SK-N-SH treated with all-trans-retinoic acid at 6 μM for 48 hours (cell line): ENCODE data around the gene QPCT.

Source experiments
- ARNTL ChIP-seq: fragments of 450-650 bp; formaldehyde crosslinking; IDR thresholded peaks from 2 replicates; pipeline ENCODE4 v1.5.0; 2020; ENCODE audit warnings: low read depth, mild to moderate bottlenecking, moderate library complexity, borderline replicate concordance
- BACH2 ChIP-seq: fragments of 250-450 bp; sonication (Bioruptor Pico); IDR thresholded peaks from 2 replicates; pipeline ENCODE4 v1.9.0; 2021; ENCODE audit warnings: mild to moderate bottlenecking, borderline replicate concordance
- CSDC2 ChIP-seq: fragments of 250-450 bp; sonication (Bioruptor Pico); IDR thresholded peaks from 2 replicates; pipeline ENCODE4 v1.5.0; 2020; ENCODE audit warnings: mild to moderate bottlenecking, moderate library complexity
- PATZ1 ChIP-seq: fragments of 250-450 bp; sonication (Bioruptor Pico); IDR thresholded peaks from 2 replicates; pipeline ENCODE4 v1.8.0; 2020; ENCODE audit warnings: mild to moderate bottlenecking, moderate library complexity, borderline replicate concordance
- ZC3H10 ChIP-seq: fragments of 250-450 bp; sonication (Bioruptor Pico); IDR thresholded peaks from 2 replicates; pipeline ENCODE4 v1.5.1; 2021; ENCODE audit warnings: mild to moderate bottlenecking, moderate library complexity
- ZFP30 ChIP-seq: fragments of 450-650 bp; formaldehyde crosslinking; IDR thresholded peaks from 2 replicates; pipeline ENCODE4 v1.5.0; 2022; ENCODE audit warnings: mild to moderate bottlenecking, moderate library complexity
- TF ChIP-seq, protein P1 (sequence below): fragments of 250-450 bp; sonication (Bioruptor Pico); IDR thresholded peaks from 2 replicates; pipeline ENCODE4 v1.5.0; 2020; ENCODE audit warnings: mild to moderate bottlenecking, moderate library complexity
- TF ChIP-seq, protein P2 (sequence below): fragments of 250-450 bp; sonication (Bioruptor Pico); IDR thresholded peaks from 2 replicates; pipeline ENCODE4 v1.8.0; 2021; ENCODE audit warnings: low read depth, mild to moderate bottlenecking, moderate library complexity, borderline replicate concordance
- TF ChIP-seq, protein P3 (sequence below): fragments of 250-450 bp; sonication (Bioruptor Pico); IDR thresholded peaks from 2 replicates; pipeline ENCODE4 v1.5.1; 2021; ENCODE audit warnings: mild to moderate bottlenecking, moderate library complexity

GRCh38 chr2:37364351-37364750, 19.9 kb downstream of the QPCT start:
- no peak for TF ChIP-seq ZC3H10 (CRISPR knock-in tag)
- TF ChIP-seq, protein P1, sequence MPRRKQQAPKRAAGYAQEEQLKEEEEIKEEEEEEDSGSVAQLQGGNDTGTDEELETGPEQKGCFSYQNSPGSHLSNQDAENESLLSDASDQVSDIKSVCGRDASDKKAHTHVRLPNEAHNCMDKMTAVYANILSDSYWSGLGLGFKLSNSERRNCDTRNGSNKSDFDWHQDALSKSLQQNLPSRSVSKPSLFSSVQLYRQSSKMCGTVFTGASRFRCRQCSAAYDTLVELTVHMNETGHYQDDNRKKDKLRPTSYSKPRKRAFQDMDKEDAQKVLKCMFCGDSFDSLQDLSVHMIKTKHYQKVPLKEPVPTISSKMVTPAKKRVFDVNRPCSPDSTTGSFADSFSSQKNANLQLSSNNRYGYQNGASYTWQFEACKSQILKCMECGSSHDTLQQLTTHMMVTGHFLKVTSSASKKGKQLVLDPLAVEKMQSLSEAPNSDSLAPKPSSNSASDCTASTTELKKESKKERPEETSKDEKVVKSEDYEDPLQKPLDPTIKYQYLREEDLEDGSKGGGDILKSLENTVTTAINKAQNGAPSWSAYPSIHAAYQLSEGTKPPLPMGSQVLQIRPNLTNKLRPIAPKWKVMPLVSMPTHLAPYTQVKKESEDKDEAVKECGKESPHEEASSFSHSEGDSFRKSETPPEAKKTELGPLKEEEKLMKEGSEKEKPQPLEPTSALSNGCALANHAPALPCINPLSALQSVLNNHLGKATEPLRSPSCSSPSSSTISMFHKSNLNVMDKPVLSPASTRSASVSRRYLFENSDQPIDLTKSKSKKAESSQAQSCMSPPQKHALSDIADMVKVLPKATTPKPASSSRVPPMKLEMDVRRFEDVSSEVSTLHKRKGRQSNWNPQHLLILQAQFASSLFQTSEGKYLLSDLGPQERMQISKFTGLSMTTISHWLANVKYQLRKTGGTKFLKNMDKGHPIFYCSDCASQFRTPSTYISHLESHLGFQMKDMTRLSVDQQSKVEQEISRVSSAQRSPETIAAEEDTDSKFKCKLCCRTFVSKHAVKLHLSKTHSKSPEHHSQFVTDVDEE (CRISPR knock-in tag) = no peak
- no peak for TF ChIP-seq ARNTL (CRISPR knock-in tag)
- no peak for TF ChIP-seq CSDC2 (CRISPR knock-in tag)
- TF ChIP-seq, protein P2, sequence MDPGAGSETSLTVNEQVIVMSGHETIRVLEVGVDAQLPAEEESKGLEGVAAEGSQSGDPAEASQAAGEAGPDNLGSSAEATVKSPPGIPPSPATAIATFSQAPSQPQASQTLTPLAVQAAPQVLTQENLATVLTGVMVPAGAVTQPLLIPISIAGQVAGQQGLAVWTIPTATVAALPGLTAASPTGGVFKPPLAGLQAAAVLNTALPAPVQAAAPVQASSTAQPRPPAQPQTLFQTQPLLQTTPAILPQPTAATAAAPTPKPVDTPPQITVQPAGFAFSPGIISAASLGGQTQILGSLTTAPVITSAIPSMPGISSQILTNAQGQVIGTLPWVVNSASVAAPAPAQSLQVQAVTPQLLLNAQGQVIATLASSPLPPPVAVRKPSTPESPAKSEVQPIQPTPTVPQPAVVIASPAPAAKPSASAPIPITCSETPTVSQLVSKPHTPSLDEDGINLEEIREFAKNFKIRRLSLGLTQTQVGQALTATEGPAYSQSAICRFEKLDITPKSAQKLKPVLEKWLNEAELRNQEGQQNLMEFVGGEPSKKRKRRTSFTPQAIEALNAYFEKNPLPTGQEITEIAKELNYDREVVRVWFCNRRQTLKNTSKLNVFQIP = no peak
- TF ChIP-seq PATZ1 (CRISPR knock-in tag) = no peak
- TF ChIP-seq, protein P3, sequence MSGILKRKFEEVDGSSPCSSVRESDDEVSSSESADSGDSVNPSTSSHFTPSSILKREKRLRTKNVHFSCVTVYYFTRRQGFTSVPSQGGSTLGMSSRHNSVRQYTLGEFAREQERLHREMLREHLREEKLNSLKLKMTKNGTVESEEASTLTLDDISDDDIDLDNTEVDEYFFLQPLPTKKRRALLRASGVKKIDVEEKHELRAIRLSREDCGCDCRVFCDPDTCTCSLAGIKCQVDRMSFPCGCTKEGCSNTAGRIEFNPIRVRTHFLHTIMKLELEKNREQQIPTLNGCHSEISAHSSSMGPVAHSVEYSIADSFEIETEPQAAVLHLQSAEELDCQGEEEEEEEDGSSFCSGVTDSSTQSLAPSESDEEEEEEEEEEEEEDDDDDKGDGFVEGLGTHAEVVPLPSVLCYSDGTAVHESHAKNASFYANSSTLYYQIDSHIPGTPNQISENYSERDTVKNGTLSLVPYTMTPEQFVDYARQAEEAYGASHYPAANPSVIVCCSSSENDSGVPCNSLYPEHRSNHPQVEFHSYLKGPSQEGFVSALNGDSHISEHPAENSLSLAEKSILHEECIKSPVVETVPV = no peak
- TF ChIP-seq BACH2 (CRISPR knock-in tag) = no peak
- no peak for TF ChIP-seq ZFP30 (CRISPR knock-in tag)
